NCI-H2029 (cell line): ENCODE results near the gene ZNF496.
"Not testable (repeated sequence)": the region's sequence is repeated elsewhere in the genome, so short reads cannot be mapped to it uniquely, and the experiment has no call there.

Source experiments
- DNase-seq: peaks from one replicate; lab custom pipeline; 2025; lab: John Stamatoyannopoulos, UW

Gene ZNF496

GRCh38 chr1:247293047-247293446 is 38.6 kb downstream of the ZNF496 start:
- DNase-seq = no peak

- DNase-seq = no peak
Observed at GRCh38 chr1:247291833-247292561, 39.7 kb downstream of the ZNF496 start.

DNA sequence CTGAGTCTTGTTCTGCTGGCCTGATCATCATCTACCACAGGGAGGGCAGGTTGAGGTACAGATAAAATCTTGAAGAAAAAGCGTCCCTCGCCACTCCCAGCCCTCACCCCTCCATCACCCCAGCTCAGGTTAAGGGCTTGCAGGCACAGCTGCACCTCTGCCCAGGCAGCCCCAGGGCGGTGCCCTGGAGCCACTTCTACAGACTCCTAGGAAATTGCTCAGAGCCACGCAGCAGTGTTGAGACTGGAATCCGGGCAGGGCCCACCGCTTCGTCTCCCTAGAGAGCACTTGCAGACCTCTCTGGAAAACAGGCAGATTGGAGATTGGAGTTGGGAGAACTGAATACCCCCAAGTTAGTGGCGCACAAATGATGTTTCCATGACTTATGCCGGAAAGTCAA is 40.5 kb downstream of the ZNF496 start:
- DNase-seq = no peak

GRCh38 chr1:247290576-247290975 is 41.1 kb downstream of the ZNF496 start:
- no peak for DNase-seq

- not testable (repeated sequence) for DNase-seq
Observed at GRCh38 chr1:247289274-247289892, 42.3 kb downstream of the ZNF496 start.

GRCh38 chr1:247288341-247288740 is 43.3 kb downstream of the ZNF496 start:
- no peak for DNase-seq

DNA sequence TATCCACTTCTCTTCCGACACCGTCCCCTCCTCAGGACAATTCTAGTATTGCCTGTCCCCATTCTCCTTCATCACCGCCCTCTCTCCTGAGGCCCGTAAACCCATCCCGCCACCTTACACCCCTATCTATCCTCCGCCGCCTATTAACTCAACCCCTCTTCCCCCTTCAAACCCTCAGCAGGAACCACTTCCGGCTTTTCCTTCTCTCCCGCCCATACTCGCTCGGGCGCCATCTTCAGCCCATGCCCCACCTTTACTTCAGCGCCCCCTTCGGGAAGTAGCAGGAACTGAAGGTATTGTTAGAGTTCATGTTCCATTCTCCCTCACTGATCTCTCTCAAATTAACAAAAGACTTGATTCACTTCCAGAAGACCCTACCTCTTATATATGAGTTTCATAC is 44.2 kb downstream of the ZNF496 start:
- no peak for DNase-seq

DNA sequence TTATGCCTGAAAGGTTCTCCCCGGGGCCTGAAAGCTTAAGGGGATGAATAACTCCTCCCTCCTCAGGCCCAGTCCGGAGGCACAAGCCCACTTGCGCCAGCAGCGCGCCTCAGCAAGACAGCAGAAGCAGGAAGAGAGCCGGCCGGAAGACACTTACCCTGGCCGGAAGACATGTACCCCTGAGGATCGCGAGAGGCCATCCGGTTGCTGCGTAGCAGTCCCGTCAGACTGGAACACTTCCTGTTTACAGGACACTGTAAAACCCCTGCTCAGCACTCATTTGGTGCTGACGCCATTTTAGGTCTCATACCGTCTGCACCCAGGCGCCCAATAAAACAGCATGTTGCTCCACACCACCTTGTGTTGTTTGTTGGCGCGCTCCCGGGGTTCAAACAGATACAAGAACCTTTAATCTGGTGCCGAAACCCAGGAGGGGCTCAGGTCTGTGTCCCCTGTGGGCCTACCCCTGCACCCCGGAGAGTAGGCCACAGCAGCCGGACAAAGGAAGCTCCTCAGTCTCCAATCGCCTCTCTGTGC is 45.5 kb downstream of the ZNF496 start:
- no peak for DNase-seq

GRCh38 chr1:247281001-247281574 is 50.6 kb downstream of the ZNF496 start:
- no peak for DNase-seq

- no peak for DNase-seq
Observed at GRCh38 chr1:247277191-247277590, 54.5 kb downstream of the ZNF496 start.

GRCh38 chr1:247274605-247275256 is 56.9 kb downstream of the ZNF496 start:
- DNase-seq = no peak

- no peak for DNase-seq
Observed at GRCh38 chr1:247273013-247273412, 58.7 kb downstream of the ZNF496 start.

GRCh38 chr1:247270003-247270402 is 61.7 kb downstream of the ZNF496 start:
- no peak for DNase-seq

GRCh38 chr1:247269133-247269532 is 62.5 kb downstream of the ZNF496 start:
- DNase-seq = no peak

DNA sequence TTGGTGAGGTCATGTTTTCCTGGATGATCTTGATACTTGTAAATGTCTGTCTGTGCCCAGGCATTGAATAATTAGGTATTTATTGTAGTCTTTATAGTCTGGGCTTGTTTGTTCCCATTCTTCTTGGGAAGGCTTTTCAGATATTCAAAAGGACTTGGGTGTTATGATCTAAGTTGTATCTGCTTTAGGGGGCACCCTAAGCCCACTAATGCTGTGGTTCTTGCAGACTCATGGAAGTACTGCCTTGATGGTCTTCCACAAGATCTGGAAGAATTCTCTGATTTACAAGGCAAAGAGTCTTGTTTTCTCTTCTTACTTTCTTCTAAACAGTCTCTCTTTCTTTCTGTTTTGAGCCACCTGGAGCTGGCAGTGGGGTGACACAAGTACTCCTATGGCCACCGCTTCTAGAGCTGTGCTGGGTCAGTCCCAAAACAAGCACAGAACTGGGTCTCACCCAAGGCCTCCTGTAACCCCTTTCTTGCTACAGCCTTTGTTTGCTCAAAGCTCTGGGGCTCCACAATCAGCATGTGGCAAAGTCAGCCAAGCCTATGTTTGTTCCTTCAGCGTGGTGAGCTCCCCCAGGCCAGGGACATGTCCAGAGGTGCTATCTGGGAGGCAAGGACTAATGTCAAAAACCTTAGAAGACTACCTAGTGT is 63.1 kb downstream of the ZNF496 start:
- DNase-seq = no peak

DNA sequence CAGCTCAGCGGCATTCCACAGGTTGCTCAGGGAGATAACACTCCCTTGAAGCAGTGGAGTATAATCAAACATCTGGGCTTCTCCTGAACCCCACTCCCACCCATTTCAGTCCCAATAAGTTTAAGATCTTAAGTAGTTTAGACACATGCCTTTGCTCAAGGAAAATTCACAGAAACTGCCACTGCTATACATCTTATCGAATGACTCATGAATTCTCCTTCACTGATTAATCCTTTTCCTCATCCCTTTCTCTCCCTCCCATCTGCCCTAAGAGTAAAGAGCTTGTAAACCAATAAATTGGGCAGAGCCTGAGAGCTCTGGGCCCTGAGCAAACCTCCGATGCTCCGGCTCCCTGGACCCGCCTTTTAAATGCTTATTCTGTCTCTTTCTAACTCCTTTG is 65.6 kb downstream of the ZNF496 start:
- no peak for DNase-seq

DNA sequence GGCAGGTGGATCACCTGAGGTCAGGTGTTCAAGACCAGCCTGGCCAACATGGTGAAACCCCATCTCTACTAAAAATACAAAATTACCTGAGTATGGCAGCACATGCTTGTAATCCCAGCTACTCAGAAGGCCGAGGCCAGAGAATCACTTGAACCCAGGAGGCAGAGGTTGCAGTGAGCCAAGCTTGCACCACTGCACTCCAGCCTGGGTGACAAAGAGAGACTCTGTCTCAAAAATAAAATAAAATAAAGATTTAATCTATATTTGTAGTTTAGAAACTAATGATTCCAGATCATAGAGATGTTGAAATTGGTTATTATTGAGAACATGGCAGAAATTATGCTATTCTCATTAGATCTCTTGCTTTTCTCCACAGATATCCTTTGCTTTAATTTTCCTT is 75.9 kb downstream of the ZNF496 start, which contains the start of gene VN1R5:
TSS of gene VN1R5 (plus strand) at position 301 of the 400 bp plus-strand sequence.
- DNase-seq = not testable (repeated sequence)

- no peak for DNase-seq
Observed at GRCh38 chr1:247247568-247247967, 84.1 kb downstream of the ZNF496 start.
